ENCODE results near the gene SLC34A1. TPM values are rescaled to one million over a fixed set of nuclear protein-coding genes. Genes with fewer than 3 reads are reported as not detected.
"Not testable (repeated sequence)": the region's sequence is repeated elsewhere in the genome, so short reads cannot be mapped to it uniquely, and the experiment has no call there.

Gene SLC34A1
- total and polyA plus RNA-seq, 2 of the 13 experiments (the other 11 are each of a cell fraction or from before 2014, with no cell fraction given) = 0.03 to 0.20 TPM

GRCh38 chr5:177339107-177339638, 45.1 kb upstream of the SLC34A1 start (continued):
- TF ChIP-seq ZNF687 (CRISPR knock-in tag; IDR thresholded peaks at IDR 0.05) = no peak

DNA sequence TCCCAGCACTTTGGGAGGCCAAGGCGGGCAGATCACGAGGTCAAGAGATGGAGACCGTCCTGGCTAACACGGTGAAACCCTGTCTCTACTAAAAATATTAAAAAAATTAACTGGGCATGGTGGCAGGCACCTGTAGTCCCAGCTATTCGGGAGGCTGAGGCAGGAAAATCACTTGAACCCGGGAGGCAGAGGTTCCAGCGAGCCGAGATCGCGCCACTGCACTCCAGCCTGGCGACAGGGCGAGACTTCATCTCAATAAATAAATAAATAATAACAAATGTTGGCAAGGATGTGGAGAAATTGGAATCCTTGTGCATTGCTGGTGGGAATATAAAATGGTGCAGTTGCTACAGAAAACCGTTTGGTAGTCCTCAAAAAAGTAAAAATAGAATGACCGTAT, 41.2 kb upstream of the SLC34A1 start:
- 94% methylated on average over 14 of the region's 14 CpGs for WGBS (ENCODE audit: low lambda C conversion rate)
- intact Hi-C loops (cut with micrococcal nuclease; ENCODE audit: unreplicated experiment); FAIRE-seq; ATAC-seq; CTCF ChIA-PET (ENCODE audit: low intra/inter-chr PET ratio, low total read pairs); H3K9me3 ChIP-seq (ENCODE audit: low read length); H4K20me1 ChIP-seq (ENCODE audit: insufficient read depth, low read length); BruUV-seq (replicated peaks); H3K4me2 ChIP-seq (ENCODE audit: low read depth, low read length); POLR2A ChIA-PET; H3K27me3 ChIP-seq (ENCODE audit: control insufficient read depth in 1 of 2, insufficient read depth in 2 of 2, low read length in 2 of 2); H3K27ac ChIP-seq (ENCODE audit: extremely low read length, insufficient read depth, low read length); DNase-seq (ENCODE audit: low spot score); H3K4me3 ChIP-seq (replicated peaks in 1 of 3; ENCODE audit: insufficient read depth in 1 of 3, low read depth in 2 of 3, low read length in 3 of 3); H3K9ac ChIP-seq (ENCODE audit: insufficient read depth, low read depth, low read length); H2AFZ ChIP-seq (ENCODE audit: low read length); in situ Hi-C loops (cut with HindIII; ENCODE audit: extremely low pct_ligation_motif_present, low pct_unique_long_range_greater_than_20kb): not testable (repeated sequence)
- peaks cover 12% of the 10 kb centered on the region for H3K4me1 ChIP-seq (ENCODE audit: insufficient read depth, low read length)
- H3K36me3 ChIP-seq (replicated peaks in 1 of 2; ENCODE audit: control insufficient read depth in 1 of 2, insufficient read depth in 2 of 2, low read length in 2 of 2) = peaks cover 13 to 46% of the 10 kb centered on the region in 2 experiments; a peak in 4 of 5 replicates
- H3K79me2 ChIP-seq (ENCODE audit: insufficient read depth, low read length) = peaks cover 58% of the 10 kb centered on the region
